ENCODE data around the gene PSMD9. TPM values are rescaled to one million over a fixed set of nuclear protein-coding genes. Genes with fewer than 3 reads are reported as not detected.

Gene PSMD9
- total RNA-seq, 5 donors from 2014 or later (not counting 1 experiment from before 2014, with no cell fraction given): 42.1 to 57.3 (median 48.1) TPM

DNA sequence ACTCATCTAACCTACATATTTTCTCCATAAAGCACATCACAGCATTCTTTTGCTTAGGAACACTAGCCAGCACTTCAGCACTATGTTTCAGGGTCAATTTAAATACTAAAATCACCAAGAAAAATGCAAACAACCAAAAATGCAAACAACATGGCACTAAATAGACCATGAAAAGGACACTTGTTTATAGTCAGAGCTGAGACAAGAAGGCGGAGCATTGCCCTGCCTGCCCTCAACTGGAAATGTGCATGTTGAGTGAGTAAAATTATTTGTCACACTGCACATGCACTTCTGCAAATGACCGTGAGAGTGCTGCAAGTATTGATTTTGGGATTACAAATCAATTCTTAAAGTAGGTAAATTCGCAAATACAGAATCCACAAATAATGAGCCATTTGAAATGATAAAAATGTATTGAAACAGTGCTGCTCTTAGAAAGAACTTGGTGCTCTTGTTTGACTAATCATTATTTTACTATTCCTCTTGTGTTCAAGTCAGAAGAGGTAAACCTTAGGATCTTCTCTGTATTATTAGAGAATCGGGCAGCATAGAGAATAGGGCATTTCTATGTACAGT is 64.6 kb downstream of the PSMD9 start:
- no peak overlapping the region for H3K4me3 ChIP-seq (ENCODE audit: control insufficient read depth in 1 of 2, extremely low read depth in 1 of 2, low read length in 1 of 2)

DNA sequence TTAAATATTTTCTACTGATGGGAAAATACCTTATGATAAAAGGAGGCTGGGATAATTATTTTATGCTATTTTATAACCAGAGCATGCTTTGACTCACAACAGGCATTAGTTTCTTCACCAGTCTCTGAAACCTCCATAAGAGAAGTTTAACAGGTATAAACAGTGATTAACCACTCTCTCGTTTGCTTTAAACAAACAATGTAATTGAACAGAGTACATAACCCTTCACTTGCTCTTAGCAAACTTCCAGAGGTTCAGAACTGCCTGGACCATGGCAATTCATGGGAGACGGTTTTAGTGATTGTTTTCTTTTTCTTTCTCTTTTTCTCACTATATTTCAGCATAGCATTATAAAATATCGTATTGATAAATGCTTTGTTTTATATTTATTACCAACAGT is 65.1 kb downstream of the PSMD9 start:
- ChIA-PET POLR2A (no interaction called here), CTCF (interaction anchor here in 1 of 2 donors (0.5 to 0.6 kb wide), 2 partner anchors 28 to 1062 kb away, joined by 4 to 5 read pairs; no protein-coding TSS in a partner anchor)
- H3K4me1 ChIP-seq (ENCODE audit: control insufficient read depth in 1 of 2, extremely low read depth in 1 of 2, insufficient read depth in 2 of 2, low read length in 2 of 2): no peaks in the 10 kb centered on the region
- ATAC-seq (replicated peaks in 1 of 4): no peak
- no peaks in the 10 kb centered on the region for H3K36me3 ChIP-seq (ENCODE audit: control insufficient read depth in 2 of 2, extremely low read depth in 1 of 2, insufficient read depth in 1 of 2, low read length in 1 of 2)
- no peak overlapping the region for H3K4me3 Mint-ChIP-seq
- H3K27ac ChIP-seq (ENCODE audit: low read length): no peak overlapping the region
- no peaks in the 10 kb centered on the region for H3K9me3 ChIP-seq
- H3K27ac Mint-ChIP-seq: no peak overlapping the region
- H3K4me1 Mint-ChIP-seq: no peaks in the 10 kb centered on the region
- no peak for DNase-seq
- no peaks in the 10 kb centered on the region for H3K9me3 Mint-ChIP-seq
- no peaks in the 10 kb centered on the region for H3K27me3 Mint-ChIP-seq
- WGBS (ENCODE audit: insufficient coverage): no CpG with 5 or more reads among the region's 3 CpGs
- H3K36me3 Mint-ChIP-seq: no peaks in the 10 kb centered on the region
- no peak overlapping the region for H3K4me3 ChIP-seq (ENCODE audit: control insufficient read depth in 1 of 2, extremely low read depth in 1 of 2, low read length in 1 of 2)
- peaks cover 0 to 4% of the 10 kb centered on the region in 2 experiments for H3K27me3 ChIP-seq (replicated peaks in 1 of 2; ENCODE audit: control insufficient read depth in 2 of 2, extremely low read depth in 1 of 2, insufficient read depth in 2 of 2, low read length in 1 of 2)

More for the DNA sequence above, 64.6 kb downstream of the PSMD9 start:
- no peak overlapping the region for H3K27ac ChIP-seq (ENCODE audit: low read length)
- no peak overlapping the region for H3K4me3 Mint-ChIP-seq
- ATAC-seq (replicated peaks in 1 of 4): no peak
- no peaks in the 10 kb centered on the region for H3K27me3 Mint-ChIP-seq
- no peaks in the 10 kb centered on the region for H3K36me3 ChIP-seq (ENCODE audit: control insufficient read depth in 2 of 2, extremely low read depth in 1 of 2, insufficient read depth in 1 of 2, low read length in 1 of 2)
- H3K9me3 Mint-ChIP-seq: no peaks in the 10 kb centered on the region
- ChIA-PET POLR2A (no interaction called here), CTCF (interaction anchor here in 1 of 2 donors (0.6 kb wide), 1 partner anchor 712 kb away, joined by 5 read pairs; no protein-coding TSS in a partner anchor)
- no CpG with 5 or more reads among the region's 4 CpGs for WGBS (ENCODE audit: insufficient coverage)
- H3K36me3 Mint-ChIP-seq: no peaks in the 10 kb centered on the region
- peaks cover 0 to 7% of the 10 kb centered on the region in 2 experiments for H3K27me3 ChIP-seq (replicated peaks in 1 of 2; ENCODE audit: control insufficient read depth in 2 of 2, extremely low read depth in 1 of 2, insufficient read depth in 2 of 2, low read length in 1 of 2)
- no peaks in the 10 kb centered on the region for H3K4me1 ChIP-seq (ENCODE audit: control insufficient read depth in 1 of 2, extremely low read depth in 1 of 2, insufficient read depth in 2 of 2, low read length in 2 of 2)
- no peak overlapping the region for H3K27ac Mint-ChIP-seq
- no peaks in the 10 kb centered on the region for H3K9me3 ChIP-seq
- no peak for DNase-seq
- no peaks in the 10 kb centered on the region for H3K4me1 Mint-ChIP-seq

- H3K4me3 ChIP-seq (ENCODE audit: control insufficient read depth in 1 of 2, extremely low read depth in 1 of 2, low read length in 1 of 2): no peak overlapping the region
- Mint-ChIP-seq H3K27ac (no peak overlapping the region), H3K36me3 (no peaks in the 10 kb centered on the region), H3K4me1 (no peaks in the 10 kb centered on the region), H3K4me3 (no peak overlapping the region), H3K9me3 (no peaks in the 10 kb centered on the region), H3K27me3 (no peaks in the 10 kb centered on the region)
- ChIA-PET POLR2A (interaction anchor here in 1 of 2 donors (0.7 kb wide), 1 partner anchor 319 kb away, joined by 4 read pairs; no protein-coding TSS in a partner anchor), CTCF (no interaction called here)
- ATAC-seq (replicated peaks in 1 of 4) (no peak), DNase-seq (no peak)
- H3K4me1 ChIP-seq (ENCODE audit: control insufficient read depth in 1 of 2, extremely low read depth in 1 of 2, insufficient read depth in 2 of 2, low read length in 2 of 2): no peaks in the 10 kb centered on the region
- no peaks in the 10 kb centered on the region for H3K9me3 ChIP-seq
- 90% methylated on average over 10 of the region's 13 CpGs for WGBS (ENCODE audit: insufficient coverage)
- H3K36me3 ChIP-seq (ENCODE audit: control insufficient read depth in 2 of 2, extremely low read depth in 1 of 2, insufficient read depth in 1 of 2, low read length in 1 of 2): no peaks in the 10 kb centered on the region
- H3K27me3 ChIP-seq (replicated peaks in 1 of 2; ENCODE audit: control insufficient read depth in 2 of 2, extremely low read depth in 1 of 2, insufficient read depth in 2 of 2, low read length in 1 of 2): peaks cover 0 to 4% of the 10 kb centered on the region in 2 experiments
- no peak overlapping the region for H3K27ac ChIP-seq (ENCODE audit: low read length)
Observed at GRCh38 chr12:121955258-121956237, 67.0 kb downstream of the PSMD9 start.

- no peak overlapping the region for H3K4me3 Mint-ChIP-seq
- no peak for DNase-seq
- no peaks in the 10 kb centered on the region for H3K36me3 ChIP-seq (ENCODE audit: control insufficient read depth in 2 of 2, extremely low read depth in 1 of 2, insufficient read depth in 1 of 2, low read length in 1 of 2)
Observed at GRCh38 chr12:121957861-121958515, 69.4 kb downstream of the PSMD9 start.

DNA sequence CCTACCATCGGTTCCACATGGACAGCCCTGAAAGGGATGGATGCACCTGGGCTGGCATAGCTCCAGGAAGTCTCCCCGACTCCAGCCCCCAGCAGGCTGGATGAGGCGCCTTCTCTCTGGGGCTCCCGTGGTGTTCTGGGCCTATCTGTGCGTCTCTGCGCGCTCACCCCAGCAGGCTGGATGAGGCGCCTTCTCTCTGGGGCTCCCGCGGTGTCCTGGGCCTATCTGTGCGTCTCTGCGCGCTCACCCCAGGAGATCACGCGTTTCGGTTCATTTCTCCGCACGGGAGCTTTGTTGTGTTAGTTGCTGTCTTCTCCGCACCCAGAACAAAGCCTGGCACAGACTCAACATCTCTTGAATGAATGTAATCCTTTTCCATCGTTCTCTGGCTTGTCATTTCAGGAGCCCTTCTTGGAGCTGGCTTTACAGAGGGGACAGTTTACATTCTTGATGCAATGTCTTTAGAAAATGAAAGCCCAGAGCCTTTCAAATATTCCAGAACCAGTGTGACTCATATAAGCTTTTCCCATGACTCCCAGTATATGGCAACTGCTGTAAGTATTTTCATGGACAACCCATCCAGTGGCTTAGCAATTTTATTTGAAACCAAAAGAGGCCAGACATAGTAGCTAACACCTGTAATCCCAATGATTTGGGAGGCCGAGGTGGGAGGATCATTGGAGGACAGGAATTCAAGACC is 70.1 kb downstream of the PSMD9 start:
- Histone ChIP-seq H3K4me1 (ENCODE audit: control insufficient read depth in 1 of 2, extremely low read depth in 1 of 2, insufficient read depth in 2 of 2, low read length in 2 of 2) (no peaks in the 10 kb centered on the region), H3K27ac (ENCODE audit: low read length) (no peak overlapping the region), H3K36me3 (ENCODE audit: control insufficient read depth in 2 of 2, extremely low read depth in 1 of 2, insufficient read depth in 1 of 2, low read length in 1 of 2) (no peaks in the 10 kb centered on the region), H3K27me3 (replicated peaks in 1 of 2; ENCODE audit: control insufficient read depth in 2 of 2, extremely low read depth in 1 of 2, insufficient read depth in 2 of 2, low read length in 1 of 2) (no peaks in the 10 kb centered on the region), H3K9me3 (no peaks in the 10 kb centered on the region), H3K4me3 (ENCODE audit: control insufficient read depth in 1 of 2, extremely low read depth in 1 of 2, low read length in 1 of 2) (no peak overlapping the region)
- Mint-ChIP-seq H3K27ac (no peak overlapping the region), H3K27me3 (no peaks in the 10 kb centered on the region), H3K4me1 (no peaks in the 10 kb centered on the region), H3K9me3 (no peaks in the 10 kb centered on the region), H3K36me3 (no peaks in the 10 kb centered on the region), H3K4me3 (no peak overlapping the region)
- ChIA-PET POLR2A (no interaction called here), CTCF (interaction anchor here in 1 of 2 donors (0.5 kb wide), 1 partner anchor 463 kb away, joined by 3 read pairs; no protein-coding TSS in a partner anchor)
- DNase-seq (no peak), ATAC-seq (replicated peaks in 1 of 4) (no peak)
- 89% methylated on average over 19 of the region's 21 CpGs for WGBS (ENCODE audit: insufficient coverage)

More at GRCh38 chr12:121957861-121958515, 69.4 kb downstream of the PSMD9 start:
- Histone ChIP-seq H3K4me1 (ENCODE audit: control insufficient read depth in 1 of 2, extremely low read depth in 1 of 2, insufficient read depth in 2 of 2, low read length in 2 of 2) (no peaks in the 10 kb centered on the region), H3K27ac (ENCODE audit: low read length) (no peak overlapping the region), H3K4me3 (ENCODE audit: control insufficient read depth in 1 of 2, extremely low read depth in 1 of 2, low read length in 1 of 2) (no peak overlapping the region), H3K27me3 (replicated peaks in 1 of 2; ENCODE audit: control insufficient read depth in 2 of 2, extremely low read depth in 1 of 2, insufficient read depth in 2 of 2, low read length in 1 of 2) (no peaks in the 10 kb centered on the region), H3K9me3 (no peaks in the 10 kb centered on the region)
- 82% methylated on average over 3 of the region's 6 CpGs for WGBS (ENCODE audit: insufficient coverage)
- ATAC-seq (replicated peaks in 1 of 4): no peak
- no peaks in the 10 kb centered on the region for H3K36me3 Mint-ChIP-seq
- ChIA-PET POLR2A (no interaction called here), CTCF (no interaction called here)
- H3K27me3 Mint-ChIP-seq: no peaks in the 10 kb centered on the region
- H3K27ac Mint-ChIP-seq: no peak overlapping the region
- no peaks in the 10 kb centered on the region for H3K4me1 Mint-ChIP-seq
- no peaks in the 10 kb centered on the region for H3K9me3 Mint-ChIP-seq

- H3K4me3 Mint-ChIP-seq: no peak overlapping the region
- H3K4me1 ChIP-seq (ENCODE audit: control insufficient read depth in 1 of 2, extremely low read depth in 1 of 2, insufficient read depth in 2 of 2, low read length in 2 of 2): no peaks in the 10 kb centered on the region
- H3K4me3 ChIP-seq (ENCODE audit: control insufficient read depth in 1 of 2, extremely low read depth in 1 of 2, low read length in 1 of 2): no peak overlapping the region
- WGBS (ENCODE audit: insufficient coverage): 94% methylated on average over 7 of the region's 7 CpGs
- no peaks in the 10 kb centered on the region for H3K9me3 Mint-ChIP-seq
- no peak overlapping the region for H3K27ac ChIP-seq (ENCODE audit: low read length)
- no peaks in the 10 kb centered on the region for H3K27me3 ChIP-seq (replicated peaks in 1 of 2; ENCODE audit: control insufficient read depth in 2 of 2, extremely low read depth in 1 of 2, insufficient read depth in 2 of 2, low read length in 1 of 2)
- no peaks in the 10 kb centered on the region for H3K27me3 Mint-ChIP-seq
- H3K36me3 Mint-ChIP-seq: no peaks in the 10 kb centered on the region
- no peaks in the 10 kb centered on the region for H3K4me1 Mint-ChIP-seq
- H3K27ac Mint-ChIP-seq: no peak overlapping the region
- no peaks in the 10 kb centered on the region for H3K9me3 ChIP-seq
- no peak for DNase-seq
- no peaks in the 10 kb centered on the region for H3K36me3 ChIP-seq (ENCODE audit: control insufficient read depth in 2 of 2, extremely low read depth in 1 of 2, insufficient read depth in 1 of 2, low read length in 1 of 2)
- CTCF ChIA-PET: interaction anchor here in 1 of 2 donors (0.5 kb wide), 1 partner anchor 690 kb away, joined by 3 read pairs; no protein-coding TSS in a partner anchor
- POLR2A ChIA-PET: no interaction called here
- ATAC-seq (replicated peaks in 1 of 4): no peak
Observed at GRCh38 chr12:121960541-121960940, 72.0 kb downstream of the PSMD9 start.
